Cardiac muscle cell (in vitro differentiated cells and primary cell): ENCODE data around the gene WDR86. TPM values are rescaled to one million over a fixed set of nuclear protein-coding genes. Genes with fewer than 3 reads are reported as not detected.

Source experiments
- DNase-seq, 2 donors: peaks; one replicate each; pipeline versions ENCODE4 v3.0.0 to v3.0.0-alpha.2; 2010 to 2017; ENCODE audit warnings: low read depth in 1 of 2, low spot score in 1 of 2
- H3K27ac ChIP-seq: fragments of 200-600 bp; sonication (generic); 2 replicates; pipeline ENCODE4 v1.5.1; 2016
- H3K27me3 ChIP-seq: fragments of 200-600 bp; sonication (generic); 2 replicates; pipeline ENCODE4 v1.6.0; 2016; ENCODE audit warnings: control low read depth
- H3K36me3 ChIP-seq: fragments of 200-600 bp; sonication (generic); 2 replicates; pipeline ENCODE4 v1.5.1; 2016; ENCODE audit warnings: control low read depth
- H3K4me1 ChIP-seq: fragments of 200-600 bp; sonication (generic); 2 replicates; pipeline ENCODE4 v1.8.1; 2017; ENCODE audit warnings: low read depth, mild to moderate bottlenecking, mixed run types
- H3K4me3 ChIP-seq: fragments of 200-600 bp; sonication (generic); 2 replicates; pipeline ENCODE4 v1.5.1; 2016; ENCODE audit warnings: mild to moderate bottlenecking
- H3K9me3 ChIP-seq: fragments of 200-600 bp; sonication (generic); 2 replicates; pipeline ENCODE4 v1.5.1; 2017; ENCODE audit warnings: low read depth, mild to moderate bottlenecking, control low read depth
- polyA plus RNA-seq: library from polyadenylated mRNA; unstranded; fragments of >200 nt; fragmentation: Nextera tagmentation; extraction: Ambion mirVana; gene quantifications from 2 replicates; pipeline ENCODE4 v1.2.1, GENCODE V29; 2016
- total RNA-seq: library from RNA; depleted of rRNA; stranded (reverse); fragments of >200 nt; gene quantifications from 2 replicates; pipeline ENCODE4 v1.2.3, GENCODE V29; 2016
- TF ChIP-seq, protein P1 (sequence below): IDR thresholded peaks from 2 replicates; pipeline ENCODE4 v1.5.1; 2012; ENCODE audit warnings: low read depth, mild to moderate bottlenecking, low read length

WDR86 gene
- total and polyA plus RNA-seq, 2 experiments from 2014 or later = 58.8 to 130 TPM

DNA sequence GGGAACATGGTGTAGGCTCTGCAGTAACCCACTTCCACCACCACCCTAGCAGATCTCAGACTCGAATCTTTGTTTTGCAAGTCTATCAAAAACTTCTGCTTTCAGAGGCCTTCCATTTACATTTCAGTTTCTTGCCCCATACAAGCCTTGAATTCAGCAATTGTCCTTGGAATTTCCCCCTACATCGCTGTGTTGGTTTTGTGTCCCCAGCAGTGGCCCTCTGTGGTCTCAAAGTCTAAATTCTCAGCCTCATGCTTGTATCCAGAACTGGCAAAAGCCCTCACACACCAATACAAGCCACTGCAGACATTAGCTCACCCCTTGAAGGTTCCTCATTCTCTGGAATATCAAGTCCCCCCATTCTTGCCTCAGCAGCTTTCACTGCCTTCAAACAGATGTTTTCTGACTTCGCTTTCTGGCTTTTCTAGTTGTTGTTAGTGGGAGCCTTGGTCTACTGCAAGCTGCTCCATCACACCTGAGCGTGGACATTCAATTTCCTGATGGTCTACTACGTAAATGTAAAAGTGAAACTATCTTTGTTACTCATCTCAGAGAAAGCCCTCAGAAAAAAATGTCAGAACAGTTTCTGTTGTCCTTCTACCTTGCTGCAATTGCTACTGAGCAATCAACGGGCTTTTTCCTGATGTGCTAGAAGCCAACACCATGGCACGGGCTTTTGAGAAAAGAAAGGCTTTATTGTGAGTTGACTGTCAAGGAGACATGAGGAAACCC lies 70.0 kb downstream of the WDR86 start:
- H3K27me3 ChIP-seq = no peaks in the 10 kb centered on the region
- TF ChIP-seq, protein P1, sequence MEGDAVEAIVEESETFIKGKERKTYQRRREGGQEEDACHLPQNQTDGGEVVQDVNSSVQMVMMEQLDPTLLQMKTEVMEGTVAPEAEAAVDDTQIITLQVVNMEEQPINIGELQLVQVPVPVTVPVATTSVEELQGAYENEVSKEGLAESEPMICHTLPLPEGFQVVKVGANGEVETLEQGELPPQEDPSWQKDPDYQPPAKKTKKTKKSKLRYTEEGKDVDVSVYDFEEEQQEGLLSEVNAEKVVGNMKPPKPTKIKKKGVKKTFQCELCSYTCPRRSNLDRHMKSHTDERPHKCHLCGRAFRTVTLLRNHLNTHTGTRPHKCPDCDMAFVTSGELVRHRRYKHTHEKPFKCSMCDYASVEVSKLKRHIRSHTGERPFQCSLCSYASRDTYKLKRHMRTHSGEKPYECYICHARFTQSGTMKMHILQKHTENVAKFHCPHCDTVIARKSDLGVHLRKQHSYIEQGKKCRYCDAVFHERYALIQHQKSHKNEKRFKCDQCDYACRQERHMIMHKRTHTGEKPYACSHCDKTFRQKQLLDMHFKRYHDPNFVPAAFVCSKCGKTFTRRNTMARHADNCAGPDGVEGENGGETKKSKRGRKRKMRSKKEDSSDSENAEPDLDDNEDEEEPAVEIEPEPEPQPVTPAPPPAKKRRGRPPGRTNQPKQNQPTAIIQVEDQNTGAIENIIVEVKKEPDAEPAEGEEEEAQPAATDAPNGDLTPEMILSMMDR = no peak
- no peaks in the 10 kb centered on the region for H3K4me1 ChIP-seq
- H3K9me3 ChIP-seq = no peaks in the 10 kb centered on the region
- no peak overlapping the region for H3K27ac ChIP-seq
- H3K36me3 ChIP-seq = peaks cover 4% of the 10 kb centered on the region
- no peak for DNase-seq
- H3K4me3 ChIP-seq = no peak overlapping the region

DNA sequence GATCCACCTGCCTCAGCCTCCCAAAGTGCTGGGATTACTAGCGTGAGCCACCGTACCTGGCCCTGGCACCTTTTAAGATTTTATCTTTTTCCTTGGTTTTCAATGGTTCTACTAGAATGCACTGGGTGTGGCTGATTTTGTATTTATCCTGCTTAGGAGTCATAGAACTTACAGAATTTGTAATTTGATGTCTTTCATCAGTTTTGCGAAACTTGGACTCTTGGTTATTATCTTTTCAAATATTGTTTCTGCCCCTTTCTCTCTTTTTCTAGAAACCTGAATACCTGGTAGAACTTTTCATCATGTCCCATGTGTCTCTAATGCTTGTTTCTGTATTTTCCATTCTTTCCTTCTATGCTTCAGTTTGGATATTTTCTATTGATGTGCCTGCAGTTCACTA lies 71.0 kb downstream of the WDR86 start:
- no peaks in the 10 kb centered on the region for H3K27me3 ChIP-seq
- H3K4me1 ChIP-seq = no peaks in the 10 kb centered on the region
- DNase-seq = no peak
- H3K27ac ChIP-seq = no peak overlapping the region
- H3K9me3 ChIP-seq = no peaks in the 10 kb centered on the region
- peaks cover 4% of the 10 kb centered on the region for H3K36me3 ChIP-seq
- TF ChIP-seq, protein P1 = no peak
- H3K4me3 ChIP-seq = no peak overlapping the region

DNA sequence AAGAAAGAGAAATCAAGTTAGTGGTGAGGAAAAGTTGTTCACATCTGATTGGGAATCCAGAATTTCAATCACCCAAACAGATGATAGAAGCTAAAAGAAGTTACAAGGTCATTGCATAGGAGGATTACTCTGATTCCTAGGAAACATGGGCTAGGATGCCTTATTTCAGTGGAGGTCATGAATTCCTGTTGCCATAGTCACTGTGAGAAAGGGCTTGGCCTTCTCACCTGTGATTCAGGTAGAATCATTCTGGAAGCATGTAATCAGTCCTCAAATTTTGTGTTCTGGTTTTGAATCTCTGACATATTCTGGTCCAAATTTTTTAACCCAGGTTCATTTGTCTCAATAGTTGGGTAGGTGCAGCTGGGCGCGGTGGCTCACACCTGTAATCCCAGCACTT lies 72.5 kb downstream of the WDR86 start:
- no peaks in the 10 kb centered on the region for H3K36me3 ChIP-seq
- no peaks in the 10 kb centered on the region for H3K4me1 ChIP-seq
- no peak overlapping the region for H3K4me3 ChIP-seq
- H3K9me3 ChIP-seq = no peaks in the 10 kb centered on the region
- DNase-seq = no peak
- no peak overlapping the region for H3K27ac ChIP-seq
- no peaks in the 10 kb centered on the region for H3K27me3 ChIP-seq
- TF ChIP-seq, protein P1 = no peak

DNA sequence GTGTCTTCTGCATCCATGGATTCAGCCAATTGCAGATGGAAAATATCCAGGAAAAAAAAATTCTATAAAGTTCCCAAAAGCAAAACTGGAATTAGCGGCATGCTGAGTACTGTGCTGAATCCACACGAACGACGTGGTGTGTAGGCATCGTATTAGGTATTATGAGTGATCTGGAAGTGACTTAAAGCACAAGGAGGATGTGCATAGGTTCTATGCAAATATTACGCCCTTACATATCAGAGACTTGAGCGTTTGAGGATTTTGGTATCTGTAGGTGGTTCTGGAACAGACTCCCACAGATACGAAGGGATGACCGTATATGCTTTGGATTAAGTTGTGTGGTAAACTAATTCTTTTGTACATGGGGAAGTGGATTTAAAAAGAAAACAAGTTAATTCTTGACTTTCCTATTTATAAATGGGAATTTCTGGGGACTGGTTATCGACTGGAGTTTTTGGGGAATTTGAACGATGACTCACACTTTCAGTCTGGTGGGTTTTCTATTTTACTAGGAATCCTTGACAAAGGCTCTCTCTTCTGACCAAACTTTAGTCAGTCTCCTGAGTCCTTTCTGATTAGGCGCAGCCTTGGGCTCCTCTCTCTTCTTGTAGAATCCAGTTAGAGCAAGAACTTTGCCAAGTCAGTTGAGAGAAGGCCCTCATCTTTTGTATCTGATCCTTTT lies 73.7 kb downstream of the WDR86 start:
- Histone ChIP-seq H3K4me1 (no peaks in the 10 kb centered on the region), H3K27ac (no peak overlapping the region), H3K9me3 (no peaks in the 10 kb centered on the region), H3K36me3 (no peaks in the 10 kb centered on the region), H3K4me3 (no peak overlapping the region), H3K27me3 (no peaks in the 10 kb centered on the region)
- TF ChIP-seq, protein P1 = no peak
- no peak for DNase-seq

DNA sequence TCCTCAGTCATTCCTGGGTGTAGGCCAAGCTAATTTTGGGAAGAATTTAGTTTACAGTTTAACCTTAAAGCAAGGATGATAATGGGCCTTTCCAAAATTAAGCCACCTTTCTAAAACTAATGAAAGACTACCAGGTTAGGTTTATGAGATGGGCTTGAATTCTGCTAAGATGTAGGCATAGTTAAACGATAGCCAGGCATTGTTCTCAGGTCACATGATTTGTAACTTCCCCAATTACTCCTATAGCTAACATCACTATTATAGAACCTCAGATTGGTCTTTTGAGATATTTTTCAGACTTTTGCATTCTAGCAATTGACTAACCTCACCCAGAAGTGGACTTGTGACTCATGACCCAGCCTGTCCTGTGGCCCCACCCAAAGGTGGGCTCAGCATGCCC lies 75.2 kb downstream of the WDR86 start:
- Histone ChIP-seq H3K4me3 (no peak overlapping the region), H3K27me3 (no peaks in the 10 kb centered on the region), H3K4me1 (no peaks in the 10 kb centered on the region), H3K36me3 (no peaks in the 10 kb centered on the region), H3K9me3 (no peaks in the 10 kb centered on the region), H3K27ac (no peak overlapping the region)
- TF ChIP-seq, protein P1 = no peak
- no peak for DNase-seq

Other genes starting within 250 kb of the WDR86 start
- 0.36 and 1.6 TPM in 2 replicates for gene GBX1, start 242.3 kb downstream of the WDR86 start, total RNA-seq
- gene GBX1, start 242.3 kb downstream of the WDR86 start, polyA plus RNA-seq = 1.1 and 1.3 TPM in 2 replicates
- 1.0 and 1.4 TPM in 2 replicates for gene ASB10, start 222.8 kb downstream of the WDR86 start, total RNA-seq
- gene ASB10, start 222.8 kb downstream of the WDR86 start, polyA plus RNA-seq = 0.57 TPM in 1 of 2 replicates, not detected in the other
- gene H2BK1, start 199.6 kb downstream of the WDR86 start, total RNA-seq = not detected in 2 replicates
- not detected in 2 replicates for gene H2BK1, start 199.6 kb downstream of the WDR86 start, polyA plus RNA-seq
- 34.3 and 38.1 TPM in 2 replicates for gene ABCF2, start 182.8 kb downstream of the WDR86 start, total RNA-seq
- 32.7 and 32.9 TPM in 2 replicates for gene ABCF2, start 182.8 kb downstream of the WDR86 start, polyA plus RNA-seq
- 37.0 and 45.5 TPM in 2 replicates for gene CHPF2, start 177.6 kb downstream of the WDR86 start, total RNA-seq
- gene CHPF2, start 177.6 kb downstream of the WDR86 start, polyA plus RNA-seq = 26.9 and 31.7 TPM in 2 replicates
- 180 and 191 TPM in 2 replicates for gene SMARCD3, start 161.3 kb downstream of the WDR86 start, total RNA-seq
- 237 and 238 TPM in 2 replicates for gene SMARCD3, start 161.3 kb downstream of the WDR86 start, polyA plus RNA-seq
- gene NUB1, start 68.2 kb downstream of the WDR86 start, total RNA-seq = 31.4 and 34.3 TPM in 2 replicates
- gene NUB1, start 68.2 kb downstream of the WDR86 start, polyA plus RNA-seq = 30.6 and 37.9 TPM in 2 replicates
- 1.0 and 1.3 TPM in 2 replicates for gene CRYGN, start 30.1 kb upstream of the WDR86 start, total RNA-seq
- 0.46 and 0.77 TPM in 2 replicates for gene CRYGN, start 30.1 kb upstream of the WDR86 start, polyA plus RNA-seq
- gene RHEB, start 109.9 kb upstream of the WDR86 start, total RNA-seq = 89.8 and 127 TPM in 2 replicates
- 157 and 204 TPM in 2 replicates for gene RHEB, start 109.9 kb upstream of the WDR86 start, polyA plus RNA-seq